Hepatocyte (in vitro differentiated cells): ENCODE results near the gene TAS2R38. TPM values are rescaled to one million over a fixed set of nuclear protein-coding genes. Genes with fewer than 3 reads are reported as not detected.
"Not testable (repeated sequence)": the region's sequence is repeated elsewhere in the genome, so short reads cannot be mapped to it uniquely, and the experiment has no call there.

ENCODE experiments used
- DNase-seq: peaks from one replicate; pipeline ENCODE4 v3.0.0-alpha.2; 2016; ENCODE audit warnings: low spot score
- H2AFZ ChIP-seq: fragments of 200-600 bp; sonication (generic); 2 replicates; pipeline ENCODE4 v1.6.0; 2016; ENCODE audit warnings: antibody characterized with exemption, mild to moderate bottlenecking
- H3K27ac ChIP-seq: fragments of 200-600 bp; sonication (generic); 2 replicates; pipeline ENCODE4 v1.5.1; 2016; ENCODE audit warnings: mild to moderate bottlenecking
- H3K27me3 ChIP-seq: fragments of 200-600 bp; sonication (generic); 2 replicates; pipeline ENCODE4 v1.6.1; 2016
- H3K36me3 ChIP-seq: fragments of 200-600 bp; sonication (generic); replicated peaks from 2 replicates; pipeline ENCODE4 v1.5.1; 2016; ENCODE audit warnings: low read depth; ENCODE audit not compliant: insufficient read depth
- H3K4me1 ChIP-seq: fragments of 200-600 bp; sonication (generic); 2 replicates; pipeline ENCODE4 v1.5.1; 2016; ENCODE audit warnings: mild to moderate bottlenecking, moderate library complexity; ENCODE audit not compliant: insufficient read depth
- H3K4me2 ChIP-seq: fragments of 200-600 bp; sonication (generic); 2 replicates; pipeline ENCODE4 v1.6.0; 2016
- H3K4me3 ChIP-seq: fragments of 200-600 bp; sonication (generic); 2 replicates; pipeline ENCODE4 v1.5.1; 2016; ENCODE audit warnings: mild to moderate bottlenecking
- H3K79me2 ChIP-seq: fragments of 200-600 bp; sonication (generic); 2 replicates; pipeline ENCODE4 v1.6.0; 2017; ENCODE audit warnings: mild to moderate bottlenecking
- H3K9me2 ChIP-seq: fragments of 200-600 bp; sonication (generic); replicated peaks from 2 replicates; pipeline ENCODE4 v1.6.0; 2017; ENCODE audit warnings: mild to moderate bottlenecking; ENCODE audit not compliant: insufficient read depth
- H3K9me3 ChIP-seq: fragments of 200-600 bp; sonication (generic); 2 replicates; pipeline ENCODE4 v1.5.1; 2016; ENCODE audit warnings: low read depth, mild to moderate bottlenecking
- H4K20me1 ChIP-seq: fragments of 200-600 bp; sonication (generic); 2 replicates; pipeline ENCODE4 v1.6.0; 2016; ENCODE audit warnings: mild to moderate bottlenecking; ENCODE audit not compliant: insufficient read depth, poor library complexity, severe bottlenecking
- EZH2 ChIP-seq: fragments of 200-600 bp; sonication (generic); IDR thresholded peaks from 2 replicates; pipeline ENCODE4 v1.6.1; 2016; ENCODE audit warnings: antibody characterized with exemption, mild to moderate bottlenecking, borderline replicate concordance
- EZH2phosphoT487 ChIP-seq: fragments of 200-600 bp; sonication (generic); IDR thresholded peaks from one replicate; pipeline ENCODE4 v1.6.1; 2018; ENCODE audit warnings: antibody characterized with exemption, mild to moderate bottlenecking, low read depth, moderate library complexity; ENCODE audit not compliant: unreplicated experiment, severe bottlenecking
- WGBS: methylation state at CpG from one replicate; pipeline ENCODE4 v1.1.6; 2016; ENCODE audit warnings: low lambda C conversion rate; ENCODE audit errors: missing lambda C conversion rate; 5-methylcytosine and 5-hydroxymethylcytosine counted together
- polyA plus RNA-seq: library from polyadenylated mRNA; unstranded; fragments of >200 nt; fragmentation: Nextera tagmentation; extraction: Ambion mirVana; gene quantifications from 2 replicates; pipeline ENCODE4 v1.2.1, GENCODE V29; 2016
- total RNA-seq: library from RNA; depleted of rRNA; stranded (reverse); fragments of >200 nt; gene quantifications from 2 replicates; pipeline ENCODE4 v1.2.3, GENCODE V29; 2014
- TF ChIP-seq, protein P1 (sequence below): fragments of 200-600 bp; sonication (generic); IDR thresholded peaks from 2 replicates; pipeline ENCODE4 v1.5.1; 2016; ENCODE audit warnings: antibody characterized with exemption, mild to moderate bottlenecking; ENCODE audit not compliant: poor library complexity

Gene TAS2R38
- total and polyA plus RNA-seq, 2 experiments from 2014 or later: not detected

DNA sequence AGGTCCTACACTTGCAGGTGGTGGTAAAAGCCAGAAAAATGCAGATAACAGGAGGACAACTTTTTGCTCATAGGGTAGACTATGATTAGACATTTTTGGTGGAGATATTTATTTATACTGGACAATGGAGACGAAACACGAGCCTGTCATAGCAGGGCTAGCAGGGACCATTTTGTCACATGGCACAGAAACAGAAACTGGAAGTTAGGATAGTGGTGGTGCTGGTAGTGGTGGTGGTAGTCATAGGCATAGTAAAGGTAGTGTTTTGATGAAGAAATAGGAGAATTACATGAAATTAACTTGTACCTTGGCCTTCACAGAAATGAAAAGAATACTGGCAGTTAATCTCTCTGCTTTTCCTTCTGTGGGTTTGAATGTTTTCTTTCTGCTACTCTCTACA is 13.3 kb upstream of the TAS2R38 start:
- H3K27ac ChIP-seq: no peak overlapping the region
- TF ChIP-seq EZH2 (no peak), EZH2phosphoT487 (no peak)
- TF ChIP-seq, protein P1, sequence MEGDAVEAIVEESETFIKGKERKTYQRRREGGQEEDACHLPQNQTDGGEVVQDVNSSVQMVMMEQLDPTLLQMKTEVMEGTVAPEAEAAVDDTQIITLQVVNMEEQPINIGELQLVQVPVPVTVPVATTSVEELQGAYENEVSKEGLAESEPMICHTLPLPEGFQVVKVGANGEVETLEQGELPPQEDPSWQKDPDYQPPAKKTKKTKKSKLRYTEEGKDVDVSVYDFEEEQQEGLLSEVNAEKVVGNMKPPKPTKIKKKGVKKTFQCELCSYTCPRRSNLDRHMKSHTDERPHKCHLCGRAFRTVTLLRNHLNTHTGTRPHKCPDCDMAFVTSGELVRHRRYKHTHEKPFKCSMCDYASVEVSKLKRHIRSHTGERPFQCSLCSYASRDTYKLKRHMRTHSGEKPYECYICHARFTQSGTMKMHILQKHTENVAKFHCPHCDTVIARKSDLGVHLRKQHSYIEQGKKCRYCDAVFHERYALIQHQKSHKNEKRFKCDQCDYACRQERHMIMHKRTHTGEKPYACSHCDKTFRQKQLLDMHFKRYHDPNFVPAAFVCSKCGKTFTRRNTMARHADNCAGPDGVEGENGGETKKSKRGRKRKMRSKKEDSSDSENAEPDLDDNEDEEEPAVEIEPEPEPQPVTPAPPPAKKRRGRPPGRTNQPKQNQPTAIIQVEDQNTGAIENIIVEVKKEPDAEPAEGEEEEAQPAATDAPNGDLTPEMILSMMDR: no peak
- H3K9me3 ChIP-seq: no peaks in the 10 kb centered on the region
- no peak overlapping the region for H2AFZ ChIP-seq
- no peaks in the 10 kb centered on the region for H3K9me2 ChIP-seq
- H3K36me3 ChIP-seq: no peaks in the 10 kb centered on the region
- no peak overlapping the region for H3K4me2 ChIP-seq
- no peaks in the 10 kb centered on the region for H3K79me2 ChIP-seq
- no peaks in the 10 kb centered on the region for H4K20me1 ChIP-seq
- no peak for DNase-seq
- H3K27me3 ChIP-seq: no peaks in the 10 kb centered on the region
- no peak overlapping the region for H3K4me3 ChIP-seq
- no peaks in the 10 kb centered on the region for H3K4me1 ChIP-seq
- 88% methylated on average over 2 of the region's 2 CpGs for WGBS

DNA sequence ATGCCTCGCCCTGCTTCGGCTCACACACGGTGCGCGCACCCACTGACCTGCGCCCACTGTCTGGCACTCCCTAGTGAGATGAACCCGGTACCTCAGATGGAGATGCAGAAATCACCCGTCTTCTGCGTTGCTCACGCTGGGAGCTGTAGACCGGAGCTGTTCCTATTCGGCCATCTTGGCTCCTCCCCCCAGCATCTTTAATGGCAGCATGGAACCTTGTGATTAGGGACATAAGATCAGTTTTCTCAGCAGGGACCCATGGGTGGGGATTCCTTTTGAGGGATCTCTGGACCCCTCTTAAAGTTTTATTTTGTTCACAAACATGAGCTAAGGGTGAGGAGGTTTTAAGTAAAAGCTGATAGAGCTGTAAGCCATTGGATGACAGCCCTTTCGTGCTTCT is 12.4 kb upstream of the TAS2R38 start:
- H3K36me3 ChIP-seq, H2AFZ ChIP-seq, H3K9me2 ChIP-seq, H3K9me3 ChIP-seq, DNase-seq, H3K4me3 ChIP-seq, H3K4me2 ChIP-seq, H3K79me2 ChIP-seq, H3K27ac ChIP-seq, H3K27me3 ChIP-seq, H3K4me1 ChIP-seq, H4K20me1 ChIP-seq: not testable (repeated sequence)
- 92% methylated on average over 10 of the region's 13 CpGs for WGBS

DNA sequence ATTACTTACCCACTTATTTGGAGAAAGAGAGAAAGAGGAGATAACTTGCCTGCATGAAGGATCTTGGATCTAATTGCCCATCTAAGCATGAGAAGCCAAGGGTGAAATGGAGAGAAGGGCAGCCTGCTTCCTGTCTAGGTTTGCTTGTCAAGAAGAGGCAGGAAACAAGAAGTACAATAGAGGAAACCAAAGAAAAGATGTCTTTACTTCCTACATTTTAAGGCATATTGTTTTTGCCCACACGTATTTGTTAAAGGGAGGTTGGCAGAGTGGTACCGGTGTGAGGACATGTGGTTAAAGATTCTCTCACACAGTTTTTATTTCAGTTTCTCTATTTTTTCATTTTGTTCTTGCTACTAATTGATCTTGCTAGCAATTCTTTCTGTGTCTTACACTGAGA is 6.0 kb upstream of the TAS2R38 start:
- no peak overlapping the region for H3K27ac ChIP-seq
- TF ChIP-seq, protein P1: no peak
- TF ChIP-seq EZH2 (no peak), EZH2phosphoT487 (no peak)
- no peaks in the 10 kb centered on the region for H3K4me1 ChIP-seq

DNA sequence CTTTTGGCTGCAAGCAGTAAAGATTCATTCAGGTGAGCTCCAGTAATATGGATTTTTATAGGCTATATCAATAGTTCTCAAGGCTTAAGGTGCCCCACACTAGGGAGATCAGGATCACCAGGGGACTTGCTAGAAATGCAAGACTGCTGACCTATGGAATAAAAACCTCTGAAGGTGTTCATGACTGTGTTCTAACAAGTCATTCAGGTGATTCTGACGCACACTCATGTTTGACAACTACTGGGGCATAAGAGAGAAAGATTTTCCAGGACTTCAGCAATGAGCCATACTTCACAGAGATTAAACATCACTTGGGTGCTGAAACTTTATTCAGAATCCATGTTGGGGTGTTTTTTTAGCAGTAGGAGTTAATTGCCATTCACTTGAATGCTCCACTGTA is 4.8 kb upstream of the TAS2R38 start:
- TF ChIP-seq EZH2phosphoT487: no peak
- TF ChIP-seq, protein P1: no peak
- TF ChIP-seq EZH2: no peak
- no peak overlapping the region for H2AFZ ChIP-seq
- no peak overlapping the region for H3K4me3 ChIP-seq
- 83% methylated on average over 1 of the region's 1 CpG for WGBS
- no peaks in the 10 kb centered on the region for H3K4me1 ChIP-seq
- H3K36me3 ChIP-seq: no peaks in the 10 kb centered on the region
- no peaks in the 10 kb centered on the region for H3K9me3 ChIP-seq
- no peak overlapping the region for H3K27ac ChIP-seq
- H3K79me2 ChIP-seq: no peaks in the 10 kb centered on the region
- no peaks in the 10 kb centered on the region for H4K20me1 ChIP-seq
- no peak for DNase-seq
- H3K4me2 ChIP-seq: no peak overlapping the region
- no peaks in the 10 kb centered on the region for H3K27me3 ChIP-seq
- H3K9me2 ChIP-seq: no peaks in the 10 kb centered on the region

More for the DNA sequence above, 6.0 kb upstream of the TAS2R38 start:
- WGBS: 96% methylated on average over 2 of the region's 2 CpGs
- Histone ChIP-seq H3K79me2 (no peaks in the 10 kb centered on the region), H3K9me2 (no peaks in the 10 kb centered on the region), H3K9me3 (no peaks in the 10 kb centered on the region), H3K4me3 (no peak overlapping the region), H3K4me2 (no peak overlapping the region), H3K36me3 (no peaks in the 10 kb centered on the region), H3K27me3 (no peaks in the 10 kb centered on the region), H4K20me1 (no peaks in the 10 kb centered on the region), H2AFZ (no peak overlapping the region)
- DNase-seq: no peak
